GM12872 (cell line): ENCODE results near the gene NLRP5.

Experiments
- TF ChIP-seq, protein P1 (sequence below): IDR thresholded peaks from 3 replicates; pipeline ENCODE4 v1.5.1; 2011; ENCODE audit warnings: low read depth, mild to moderate bottlenecking, low read length, moderate library complexity; ENCODE audit not compliant: insufficient read depth

Gene NLRP5

DNA sequence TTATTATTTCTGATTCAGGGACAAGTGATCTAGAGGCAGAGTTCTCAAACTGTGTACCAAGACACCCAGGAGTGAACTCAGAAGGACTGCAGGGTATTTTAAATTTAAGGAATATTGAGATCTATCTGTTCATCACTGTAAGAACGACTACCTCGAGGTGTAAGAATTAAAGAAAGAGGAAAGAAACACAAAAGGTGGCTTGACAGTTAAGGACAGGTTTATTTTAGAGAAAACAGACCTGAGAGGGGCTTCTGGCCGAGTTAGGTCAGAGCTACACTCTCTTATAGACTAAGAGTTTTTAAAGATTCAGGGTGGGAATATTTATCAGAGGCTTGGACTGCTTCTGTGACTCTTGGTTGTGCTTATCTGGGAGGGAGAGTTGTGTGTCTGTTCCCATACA is 12.6 kb upstream of the NLRP5 start:
- TF ChIP-seq, protein P1, sequence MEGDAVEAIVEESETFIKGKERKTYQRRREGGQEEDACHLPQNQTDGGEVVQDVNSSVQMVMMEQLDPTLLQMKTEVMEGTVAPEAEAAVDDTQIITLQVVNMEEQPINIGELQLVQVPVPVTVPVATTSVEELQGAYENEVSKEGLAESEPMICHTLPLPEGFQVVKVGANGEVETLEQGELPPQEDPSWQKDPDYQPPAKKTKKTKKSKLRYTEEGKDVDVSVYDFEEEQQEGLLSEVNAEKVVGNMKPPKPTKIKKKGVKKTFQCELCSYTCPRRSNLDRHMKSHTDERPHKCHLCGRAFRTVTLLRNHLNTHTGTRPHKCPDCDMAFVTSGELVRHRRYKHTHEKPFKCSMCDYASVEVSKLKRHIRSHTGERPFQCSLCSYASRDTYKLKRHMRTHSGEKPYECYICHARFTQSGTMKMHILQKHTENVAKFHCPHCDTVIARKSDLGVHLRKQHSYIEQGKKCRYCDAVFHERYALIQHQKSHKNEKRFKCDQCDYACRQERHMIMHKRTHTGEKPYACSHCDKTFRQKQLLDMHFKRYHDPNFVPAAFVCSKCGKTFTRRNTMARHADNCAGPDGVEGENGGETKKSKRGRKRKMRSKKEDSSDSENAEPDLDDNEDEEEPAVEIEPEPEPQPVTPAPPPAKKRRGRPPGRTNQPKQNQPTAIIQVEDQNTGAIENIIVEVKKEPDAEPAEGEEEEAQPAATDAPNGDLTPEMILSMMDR, result no peak

DNA sequence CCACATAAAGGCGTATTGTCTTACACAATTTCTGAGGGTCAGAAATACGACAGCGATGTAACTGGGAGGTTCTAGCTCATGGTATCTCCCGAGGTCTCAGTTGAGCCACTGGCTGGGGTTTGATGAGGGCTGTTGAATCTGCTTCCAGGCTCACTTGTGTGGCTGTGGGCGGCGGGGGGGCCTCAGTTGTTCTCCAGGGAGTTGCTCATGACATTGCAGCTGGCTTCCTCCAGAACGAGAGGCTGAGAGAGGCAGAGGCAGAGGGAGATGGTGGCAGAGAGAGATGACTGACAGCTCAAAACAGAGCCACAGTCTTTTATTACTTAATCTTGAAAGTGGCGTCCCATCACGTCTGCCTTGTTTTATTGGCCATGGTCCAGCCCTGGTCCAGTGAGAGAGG is 6.2 kb upstream of the NLRP5 start:
- TF ChIP-seq, protein P1, result no peak

DNA sequence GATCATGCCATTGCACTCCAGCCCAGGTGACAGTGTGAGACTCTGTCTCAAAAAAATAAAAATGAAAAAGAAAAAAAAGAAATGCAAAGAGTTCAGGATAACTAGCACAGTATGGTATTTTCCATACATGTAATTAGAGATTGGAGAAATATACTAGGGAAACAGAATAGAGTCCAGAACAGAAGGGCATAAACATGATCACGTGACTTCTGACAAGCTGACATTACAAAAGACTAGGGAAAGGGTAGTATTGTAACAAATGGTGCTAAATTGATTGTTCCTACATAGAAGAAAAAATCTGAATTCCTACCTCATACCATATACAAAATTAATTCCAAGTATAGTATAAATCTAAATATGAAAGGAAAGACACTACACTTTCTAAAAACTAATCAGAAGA is 1.3 kb upstream of the NLRP5 start:
- TF ChIP-seq, protein P1, result no peak

DNA sequence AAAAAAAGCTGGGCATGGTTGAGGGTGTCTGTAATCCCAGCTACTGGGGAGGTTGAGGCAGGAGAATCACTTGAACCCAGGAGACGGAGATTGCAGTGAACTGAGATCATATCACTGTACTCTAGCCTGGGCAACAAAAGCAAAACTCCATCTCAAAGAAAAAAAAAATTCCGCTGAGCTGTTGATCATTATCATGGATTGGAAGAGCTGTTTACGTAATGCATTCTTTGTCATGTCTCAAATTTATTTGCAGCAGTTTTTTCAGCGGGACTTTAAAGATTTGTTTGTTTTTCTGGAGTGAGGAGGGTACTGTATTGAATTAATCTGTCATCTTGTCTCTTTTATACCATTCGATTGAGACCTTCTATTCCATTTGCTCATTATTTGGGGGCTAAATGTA is 4.3 kb downstream of the NLRP5 start:
- TF ChIP-seq, protein P1, result no peak

DNA sequence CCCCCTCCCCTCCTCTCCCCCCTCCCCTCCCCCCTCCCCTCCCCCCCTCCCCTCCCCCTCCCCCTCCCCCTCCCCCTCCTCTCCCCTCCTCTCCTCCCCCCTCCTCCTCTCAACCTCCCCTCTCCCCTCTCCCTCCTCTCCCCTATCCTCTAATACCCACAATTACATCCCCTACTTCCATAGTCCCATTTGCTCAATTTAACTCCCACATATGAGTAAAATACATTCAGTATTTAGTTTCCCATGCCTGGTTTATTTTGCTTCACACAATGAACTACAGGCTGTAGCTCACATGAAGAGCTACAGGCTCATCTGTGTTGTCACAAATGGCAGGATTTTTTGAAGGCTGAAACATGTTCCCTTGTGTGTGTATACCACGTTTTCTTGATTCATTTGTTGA is 6.9 kb downstream of the NLRP5 start:
- TF ChIP-seq, protein P1, result no peak

DNA sequence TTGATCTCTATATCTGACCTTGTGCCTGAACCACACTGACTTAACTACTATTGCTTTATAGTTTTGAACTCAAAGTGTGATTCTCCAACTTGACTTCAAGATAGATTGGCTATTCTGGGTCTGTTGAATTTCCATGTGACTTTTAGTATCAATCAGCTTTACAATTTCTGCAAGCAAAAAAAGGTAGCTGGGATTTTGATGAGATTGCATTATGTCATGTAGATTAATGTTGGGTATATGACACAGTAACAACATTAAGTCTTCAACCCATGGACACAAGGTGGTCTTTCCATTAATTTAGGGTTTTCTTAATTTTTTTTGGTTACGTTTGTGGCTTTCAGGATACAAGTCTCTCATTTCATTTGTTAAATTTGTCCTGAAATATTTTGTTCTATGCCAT is 28.2 kb downstream of the NLRP5 start:
- TF ChIP-seq, protein P1, result no peak

DNA sequence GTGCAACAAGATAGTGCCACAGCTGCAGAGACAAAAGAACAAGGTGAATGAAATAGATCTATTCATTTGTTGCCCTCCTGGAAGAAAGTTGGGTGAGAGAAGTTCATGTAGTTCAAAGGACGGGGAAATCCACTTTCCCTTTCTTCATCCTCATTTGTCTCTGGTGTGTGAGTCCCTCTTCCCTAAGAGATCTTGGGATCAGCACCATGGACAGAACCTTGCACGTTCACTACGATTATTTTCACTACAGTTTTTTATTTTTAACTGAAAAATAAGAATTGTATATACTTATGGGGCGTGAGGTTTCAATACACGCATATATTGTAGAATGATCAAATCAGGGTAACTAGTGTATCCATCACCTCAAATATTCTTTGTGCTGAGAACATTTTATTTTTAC is 29.2 kb downstream of the NLRP5 start:
- TF ChIP-seq, protein P1, result no peak

DNA sequence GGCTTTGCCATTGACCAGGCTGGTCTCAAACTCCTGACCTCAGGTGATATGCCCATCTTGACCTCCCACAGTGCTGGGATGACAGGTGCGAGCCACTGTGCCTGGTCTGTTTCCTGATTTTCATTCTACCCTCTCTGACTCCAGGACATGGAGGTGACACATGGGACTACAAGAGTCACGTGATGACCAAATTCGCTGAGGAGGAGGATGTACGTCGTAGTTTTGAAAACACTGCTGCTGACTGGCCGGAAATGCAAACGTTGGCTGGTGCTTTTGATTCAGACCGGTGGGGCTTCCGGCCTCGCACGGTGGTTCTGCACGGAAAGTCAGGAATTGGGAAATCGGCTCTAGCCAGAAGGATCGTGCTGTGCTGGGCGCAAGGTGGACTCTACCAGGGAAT is 40.2 kb downstream of the NLRP5 start:
- TF ChIP-seq, protein P1, result no peak
